Activated CD8-positive, alpha-beta memory T cell treated with anti-CD3 and anti-CD28 coated beads for 24 hours (primary cell): Measurements from ENCODE around the gene PDE6A.
"Not testable (repeated sequence)": the region's sequence is repeated elsewhere in the genome, so short reads cannot be mapped to it uniquely, and the experiment has no call there.

ENCODE experiments used
- DNase-seq: peaks from one replicate; pipeline ENCODE4 v3.0.0-alpha.2; 2020

Gene PDE6A

DNA sequence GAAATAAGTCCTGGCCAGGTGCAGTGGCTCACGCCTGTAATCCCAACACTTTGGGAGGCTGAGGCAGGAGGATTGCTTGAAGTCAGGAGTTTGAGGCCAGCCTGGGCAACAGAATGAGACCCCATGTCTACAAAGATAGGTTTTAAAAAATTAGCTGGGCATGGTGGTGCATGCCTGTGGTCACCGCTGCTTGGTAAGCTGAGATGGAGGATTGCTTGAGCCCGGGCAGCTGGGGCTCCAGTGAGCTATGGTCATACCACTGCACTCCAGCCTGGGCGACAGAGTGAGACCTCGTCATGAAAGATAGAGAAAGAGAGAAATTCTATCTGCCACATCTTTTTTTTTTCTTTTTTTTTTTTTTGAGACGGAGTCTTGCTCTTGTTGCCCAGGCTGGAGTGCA, 86.1 kb downstream of the PDE6A start:
- not testable (repeated sequence) for DNase-seq

DNA sequence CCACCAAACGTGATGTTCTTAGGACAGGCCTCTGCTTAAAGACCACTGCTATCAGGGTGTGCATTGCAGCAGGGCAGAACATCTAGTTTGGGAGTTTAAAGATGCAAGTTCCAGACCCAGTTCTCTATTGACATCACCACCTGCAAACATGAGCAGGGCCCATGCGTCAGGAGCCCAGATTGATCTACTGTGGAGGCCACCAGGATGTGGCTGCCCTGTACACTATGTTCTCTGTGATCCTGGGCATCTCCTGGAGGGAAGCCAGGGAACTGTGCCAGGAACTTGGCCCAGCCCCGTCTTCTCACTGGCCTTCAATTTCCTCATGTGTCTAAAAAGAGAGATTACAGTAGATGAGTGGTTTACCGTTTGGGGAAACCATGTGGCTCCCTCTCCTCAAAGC, 87.1 kb downstream of the PDE6A start:
- DNase-seq: no peak

DNA sequence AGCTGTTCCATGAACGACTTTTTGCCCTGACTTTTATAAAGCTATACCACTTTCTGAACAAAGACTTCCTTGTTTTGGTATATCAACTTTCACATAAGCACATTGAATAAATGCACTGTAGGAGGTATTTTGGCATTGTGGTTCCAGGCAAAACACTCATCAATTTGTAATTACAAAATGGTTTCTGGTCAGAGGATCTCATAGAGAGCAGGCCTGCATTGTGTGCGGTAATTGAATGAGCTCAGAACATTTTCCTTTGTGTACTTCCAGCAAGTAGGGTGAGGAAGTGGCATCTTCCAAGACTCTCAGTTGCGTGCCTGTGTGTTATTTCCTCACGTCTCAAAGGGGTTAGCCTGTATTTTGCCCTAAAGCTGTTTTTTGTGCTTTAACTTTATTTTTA, 89.2 kb downstream of the PDE6A start:
- DNase-seq: no peak

DNA sequence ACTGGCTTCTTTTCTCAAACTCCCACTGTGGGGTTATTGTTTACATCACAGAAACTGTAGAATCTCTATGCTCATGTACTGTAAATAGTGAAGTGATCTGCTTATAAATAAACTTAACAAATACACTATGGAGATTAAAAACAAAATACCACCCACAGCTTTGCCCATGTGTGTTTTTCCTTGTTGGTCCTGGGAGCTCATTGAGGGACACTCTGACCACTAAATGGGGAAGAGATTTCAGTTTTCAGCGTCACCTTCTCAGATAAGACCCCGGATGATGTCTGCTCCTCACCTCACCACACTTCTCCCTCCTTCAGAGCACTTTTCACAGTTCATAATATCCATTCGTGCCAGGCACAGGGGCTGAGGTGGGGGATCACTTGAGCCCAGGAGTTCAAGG, 89.7 kb downstream of the PDE6A start:
- no peak for DNase-seq

DNA sequence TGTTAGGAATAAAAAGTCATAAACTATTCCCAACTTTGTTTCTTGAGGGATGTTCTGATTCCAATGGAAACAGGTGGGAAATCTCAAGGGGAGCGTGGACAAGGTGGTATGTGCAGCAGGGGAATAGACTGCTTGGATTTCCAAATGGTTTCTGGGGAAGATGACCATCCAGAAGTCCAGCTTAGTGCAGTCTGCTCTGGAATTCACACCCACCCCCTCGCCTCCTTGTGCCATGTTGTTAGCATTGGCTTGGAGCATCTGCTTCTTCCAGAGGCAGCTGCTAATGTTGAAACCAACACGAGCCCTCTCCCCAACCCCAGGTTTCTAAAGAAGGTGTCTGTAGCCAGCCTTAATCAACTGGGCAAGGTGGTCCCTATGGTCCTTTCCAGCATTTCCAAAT, 90.9 kb downstream of the PDE6A start:
- no peak for DNase-seq

- no peak for DNase-seq
These were observed 91.3 kb downstream of the PDE6A start for GRCh38 chr5:149853331-149853648.

DNA sequence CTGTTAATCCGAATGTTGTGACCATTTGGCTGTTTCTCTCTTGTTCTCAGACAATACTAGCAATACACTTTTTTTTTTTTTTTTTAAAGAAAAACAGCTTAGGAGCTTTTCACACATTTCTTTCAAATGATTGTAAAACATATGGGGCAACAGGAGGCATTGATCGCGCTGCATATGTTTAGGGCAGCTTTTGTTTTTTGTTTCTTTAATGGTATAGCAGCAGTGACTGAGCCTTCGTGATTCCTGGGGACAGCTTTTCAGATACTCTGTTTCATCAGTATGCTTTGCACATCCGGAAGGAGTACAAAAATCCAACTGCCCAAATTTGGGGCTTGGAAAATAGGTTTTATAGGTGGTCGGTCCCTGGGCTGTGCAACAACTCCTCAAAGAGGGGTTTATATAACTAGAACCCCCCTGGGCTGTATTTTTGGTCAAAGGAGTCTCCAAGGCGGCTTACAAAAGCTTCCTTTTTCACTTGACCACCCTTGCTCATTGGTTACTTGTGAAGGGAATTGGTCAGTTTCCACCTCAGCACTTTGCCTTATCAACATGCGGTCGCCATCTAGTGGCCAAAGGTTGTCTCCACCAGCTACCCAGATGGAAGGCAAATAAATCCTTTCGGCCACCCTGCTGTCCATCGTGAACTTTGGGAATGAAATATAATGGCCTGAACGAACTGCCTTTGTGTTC, 91.8 kb downstream of the PDE6A start:
- DNase-seq: peak; percentile 70

DNA sequence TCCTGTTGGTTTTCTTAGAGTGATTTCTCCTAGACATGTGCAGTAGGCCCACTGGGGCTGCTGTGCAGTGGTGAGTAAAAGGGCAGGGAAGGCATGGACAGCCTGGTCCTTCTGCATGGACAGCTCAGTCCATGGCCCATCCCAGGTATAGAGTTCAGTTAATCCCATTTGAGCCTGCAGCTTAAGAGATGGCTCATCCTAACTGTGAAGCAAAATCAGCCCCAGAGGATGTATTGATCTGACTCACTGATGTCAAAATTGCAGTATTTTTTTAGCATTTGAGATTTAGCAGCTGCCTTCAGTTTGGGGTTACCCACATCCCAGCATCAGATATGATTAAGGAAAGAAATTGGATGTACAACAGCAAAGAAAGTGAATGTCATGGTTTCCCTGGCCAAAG, 93.4 kb downstream of the PDE6A start:
- no peak for DNase-seq

DNA sequence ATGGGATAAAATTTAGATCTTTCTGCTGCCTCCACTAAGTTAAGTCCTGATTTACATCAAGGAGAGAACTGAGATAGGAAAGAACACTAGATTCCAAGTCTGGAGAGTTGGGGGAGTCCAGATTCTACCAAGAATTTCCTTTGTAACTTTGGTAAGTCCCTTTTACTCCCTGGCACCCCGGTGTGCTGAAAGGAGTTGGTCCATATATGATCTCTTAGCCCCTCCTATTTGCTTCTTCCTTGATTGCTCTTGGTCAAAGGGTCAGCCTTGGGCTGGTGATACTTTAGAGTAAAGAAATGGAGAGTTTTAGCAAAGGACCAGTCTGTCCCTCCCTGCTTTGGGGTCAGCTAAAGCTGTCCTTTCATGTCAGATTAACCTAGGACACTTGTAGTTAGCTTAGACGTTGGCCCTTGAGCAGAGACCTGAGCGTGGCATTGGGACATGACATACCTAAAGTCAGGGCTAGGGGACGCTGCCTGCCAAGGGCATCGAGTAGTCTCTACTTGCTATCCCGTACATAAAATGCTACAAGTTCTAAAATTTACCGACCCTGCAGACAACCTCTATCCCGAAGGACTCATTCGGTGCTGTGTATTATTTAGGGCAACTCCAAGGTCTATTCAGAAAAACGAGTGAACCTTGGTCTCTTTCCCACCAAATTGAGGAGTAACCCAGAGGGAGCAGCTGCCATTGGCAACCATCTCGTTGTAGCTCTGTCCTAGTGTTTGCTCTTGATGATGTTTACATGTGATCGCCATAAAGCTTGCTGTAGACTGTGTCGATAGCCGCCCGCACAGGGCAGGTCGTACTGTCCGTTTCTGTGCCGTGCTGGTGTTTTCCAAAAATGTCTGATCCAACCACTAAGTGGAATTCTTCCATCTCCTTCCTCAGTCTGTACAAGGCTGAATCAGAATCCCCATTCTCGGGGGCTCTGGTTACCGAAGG, 94.4 kb downstream of the PDE6A start:
- DNase-seq: no peak

GRCh38 chr5:149849280-149849965, 95.2 kb downstream of the PDE6A start:
- no peak for DNase-seq

DNA sequence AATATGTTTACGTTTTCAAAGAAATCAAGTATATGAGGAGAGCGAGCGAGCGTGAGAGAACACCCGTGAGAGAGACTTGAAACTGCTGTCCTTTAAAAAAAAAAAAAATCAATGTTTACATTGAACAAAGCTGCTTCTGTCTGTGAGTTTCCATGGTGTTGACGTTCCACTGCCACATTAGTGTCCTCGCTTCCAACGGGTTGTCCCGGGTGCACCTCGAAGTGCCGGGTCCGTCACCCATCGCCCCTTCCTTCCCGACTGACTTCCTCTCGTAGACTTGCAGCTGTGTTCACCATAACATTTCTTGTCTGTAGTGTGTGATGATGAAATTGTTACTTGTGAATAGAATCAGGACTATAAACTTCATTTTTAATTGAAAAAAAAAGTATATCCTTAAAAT, 97.0 kb downstream of the PDE6A start:
- no peak for DNase-seq

DNA sequence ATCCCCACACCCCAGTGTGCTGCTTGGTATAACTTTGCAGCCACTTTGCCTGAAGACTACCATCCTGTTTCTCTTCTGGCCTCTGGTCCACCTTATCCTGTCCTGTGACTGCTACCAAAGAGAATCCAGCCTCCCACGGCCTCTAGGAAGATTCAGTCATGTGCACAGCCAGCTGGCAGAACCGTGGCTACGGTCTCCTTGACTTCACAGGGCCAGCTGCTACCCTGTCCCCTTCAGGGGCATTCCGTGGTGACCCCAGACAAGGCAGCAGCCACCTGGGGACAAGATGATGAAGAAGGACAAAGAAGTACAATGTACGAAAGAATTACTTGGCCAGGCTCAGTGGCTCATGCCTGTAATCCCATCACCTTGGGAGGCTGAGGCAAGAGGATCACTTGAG, 98.6 kb downstream of the PDE6A start:
- no peak for DNase-seq

DNA sequence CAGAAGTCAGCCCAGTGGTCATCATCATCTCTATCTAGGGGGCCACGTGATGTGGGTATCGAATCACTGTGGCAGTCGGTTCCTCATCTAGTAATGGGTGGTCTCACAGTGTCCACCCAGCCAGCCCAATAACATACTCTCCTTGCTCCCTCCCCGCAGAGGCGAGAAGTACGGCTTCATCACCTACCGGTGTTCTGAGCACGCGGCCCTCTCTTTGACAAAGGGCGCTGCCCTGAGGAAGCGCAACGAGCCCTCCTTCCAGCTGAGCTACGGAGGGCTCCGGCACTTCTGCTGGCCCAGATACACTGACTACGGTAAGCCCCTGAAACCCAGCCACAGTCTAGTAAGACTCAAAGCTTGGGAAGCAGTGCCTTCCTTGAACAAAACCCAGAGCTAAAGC, 99.0 kb downstream of the PDE6A start:
- DNase-seq: no peak

- no peak for DNase-seq
These were observed 102.5 kb downstream of the PDE6A start for GRCh38 chr5:149841851-149842793.

GRCh38 chr5:149840226-149840825, 104.3 kb downstream of the PDE6A start:
- DNase-seq: no peak

- DNase-seq: no peak
These were observed 104.8 kb downstream of the PDE6A start for GRCh38 chr5:149839761-149840160.

GRCh38 chr5:149838881-149839739, 105.5 kb downstream of the PDE6A start:
- no peak for DNase-seq

DNA sequence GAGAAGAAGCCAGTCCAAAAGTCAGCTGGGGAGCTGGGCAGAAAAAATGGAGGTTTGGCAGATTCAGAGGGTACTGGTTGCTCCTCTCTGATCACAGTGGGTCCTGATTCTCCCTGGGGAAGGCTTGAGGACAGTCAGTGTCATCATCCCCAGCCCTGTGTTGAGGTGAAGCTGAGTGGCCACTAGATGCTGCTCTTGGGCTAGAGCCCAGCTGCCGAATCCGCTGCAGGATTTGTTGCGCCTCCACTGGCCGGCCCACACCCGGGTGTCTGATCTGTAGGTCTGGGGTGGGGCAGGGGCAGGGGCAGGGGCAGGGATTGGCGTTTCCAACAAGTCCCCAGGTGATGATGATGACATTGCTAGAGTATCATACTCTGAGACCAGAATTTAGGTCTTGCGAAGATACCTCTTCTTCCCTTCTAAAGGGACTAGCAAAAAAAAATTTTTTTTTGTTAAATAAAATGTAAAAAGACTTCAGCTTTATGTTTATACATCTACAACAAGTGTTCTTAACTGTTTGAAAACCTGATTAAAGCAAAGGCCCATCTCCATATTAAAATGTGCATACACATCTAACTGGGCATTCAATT, 106.8 kb downstream of the PDE6A start:
- DNase-seq: no peak

DNA sequence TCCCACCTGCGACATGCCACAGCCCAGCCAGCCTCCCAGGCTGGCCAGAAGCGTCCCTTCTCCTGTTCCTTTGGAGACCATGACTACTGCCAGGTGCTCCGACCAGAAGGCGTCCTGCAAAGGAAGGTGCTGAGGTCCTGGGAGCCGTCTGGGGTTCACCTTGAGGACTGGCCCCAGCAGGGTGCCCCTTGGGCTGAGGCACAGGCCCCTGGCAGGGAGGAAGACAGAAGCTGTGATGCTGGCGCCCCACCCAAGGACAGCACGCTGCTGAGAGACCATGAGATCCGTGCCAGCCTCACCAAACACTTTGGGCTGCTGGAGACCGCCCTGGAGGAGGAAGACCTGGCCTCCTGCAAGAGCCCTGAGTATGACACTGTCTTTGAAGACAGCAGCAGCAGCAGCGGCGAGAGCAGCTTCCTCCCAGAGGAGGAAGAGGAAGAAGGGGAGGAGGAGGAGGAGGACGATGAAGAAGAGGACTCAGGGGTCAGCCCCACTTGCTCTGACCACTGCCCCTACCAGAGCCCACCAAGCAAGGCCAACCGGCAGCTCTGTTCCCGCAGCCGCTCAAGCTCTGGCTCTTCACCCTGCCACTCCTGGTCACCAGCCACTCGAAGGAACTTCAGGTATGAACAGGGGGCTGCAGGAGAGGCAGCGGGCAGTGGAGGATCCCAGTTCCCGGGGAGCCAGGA, 108.0 kb downstream of the PDE6A start:
- no peak for DNase-seq

GRCh38 chr5:149834246-149834855, 110.2 kb downstream of the PDE6A start:
- DNase-seq: peak; percentile 65
